Measurements from ENCODE around the gene EXOC2.

Gene EXOC2

GRCh38 chr6:455006-455585 lies 237.8 kb downstream of the EXOC2 start:
- DNase-seq = peak in 1 of 2 experiments; percentile 60

GRCh38 chr6:454148-454991 lies 238.6 kb downstream of the EXOC2 start:
- DNase-seq = no peak

GRCh38 chr6:453152-453551 lies 239.8 kb downstream of the EXOC2 start:
- no peak for DNase-seq

- DNase-seq = no peak
Observed at GRCh38 chr6:452301-453067, 240.5 kb downstream of the EXOC2 start.

- no peak for DNase-seq
Observed at GRCh38 chr6:451847-452246, 241.1 kb downstream of the EXOC2 start.

GRCh38 chr6:451336-451735 lies 241.6 kb downstream of the EXOC2 start:
- DNase-seq = no peak

GRCh38 chr6:449486-450419 lies 243.2 kb downstream of the EXOC2 start:
- DNase-seq = no peak

GRCh38 chr6:449057-449430 lies 243.9 kb downstream of the EXOC2 start:
- DNase-seq = no peak

GRCh38 chr6:448296-449056 lies 244.5 kb downstream of the EXOC2 start:
- DNase-seq = no peak

- peak; percentile 43 to 45 for DNase-seq
Observed at GRCh38 chr6:447381-448165, 245.4 kb downstream of the EXOC2 start.

GRCh38 chr6:446418-447366 lies 246.2 kb downstream of the EXOC2 start:
- peak; percentile 88 to 97 for DNase-seq

- no peak for DNase-seq
Observed at GRCh38 chr6:445571-446417, 247.1 kb downstream of the EXOC2 start.

- peak; percentile 29 to 63 for DNase-seq
Observed at GRCh38 chr6:444653-445275, 248.2 kb downstream of the EXOC2 start.

- DNase-seq = no peak
Observed at GRCh38 chr6:443621-444159, 249.2 kb downstream of the EXOC2 start.

GRCh38 chr6:441126-441920 lies 251.6 kb downstream of the EXOC2 start:
- no peak for DNase-seq

- no peak for DNase-seq
Observed at GRCh38 chr6:439641-440167, 253.2 kb downstream of the EXOC2 start.

- DNase-seq = no peak
Observed at GRCh38 chr6:438634-439170, 254.2 kb downstream of the EXOC2 start.
